Measurements from ENCODE around the gene SP1.

DNA sequence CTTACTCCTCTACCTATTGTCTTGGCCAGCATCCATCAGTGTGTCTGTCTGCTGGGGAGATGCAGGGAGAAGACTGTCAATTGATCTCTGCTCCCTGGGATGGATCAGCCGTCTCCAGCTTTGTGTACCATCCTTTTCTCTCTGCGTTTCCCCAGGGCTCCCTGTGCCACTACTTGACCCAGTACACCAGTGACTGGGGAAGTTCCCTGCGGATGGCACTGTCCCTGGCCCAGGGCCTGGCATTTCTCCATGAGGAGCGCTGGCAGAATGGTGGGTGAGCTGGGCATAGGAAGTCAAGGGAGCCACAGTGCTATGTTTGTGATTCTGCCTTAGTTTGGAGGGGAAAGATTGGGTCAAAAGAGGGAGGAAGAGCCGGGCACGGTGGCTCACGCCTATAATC is 48.8 kb downstream of the SP1 start:
- TF ChIP-seq ZNF274 (IDR thresholded peaks at IDR 0.05; ENCODE audit: low read depth, low read length), result no peak
- no peak for TF ChIP-seq YY1 (IDR thresholded peaks at IDR 0.05; ENCODE audit: insufficient read depth, insufficient read length)
- TF ChIP-seq SUZ12 (IDR thresholded peaks at IDR 0.05; ENCODE audit: extremely low read depth, insufficient read depth, insufficient read length), result no peak

All from NT2/D1 (cell line).